Right lobe of liver (tissue), 4 donors: ENCODE data around the gene RUVBL2.

ENCODE experiments used
- CTCF ChIP-seq, 4 donors: fragments of 200-600 bp in 3 of 4; fragments of 450-650 bp in 1 of 4; IDR thresholded peaks; one replicate each; pipeline versions ENCODE4 v1.5.1 to v1.8.0; 2016 to 2022; ENCODE audit warnings: antibody characterized with exemption in 4 of 4, mild to moderate bottlenecking in 2 of 4
- POLR2A ChIP-seq: fragments of 450-650 bp; IDR thresholded peaks from one replicate; pipeline ENCODE4 v1.6.1; 2017; ENCODE audit warnings: antibody characterized with exemption, mild to moderate bottlenecking
- donor health status: DM: no; HTN: no; CAD: no.
- donor health status: DM: no; HTN: no; CAD: no.
- donor health status: DM: no; HTN: yes; CAD: no.

GRCh38 chr19:48991011-48991609, 2.6 kb upstream of the RUVBL2 start:
- TF ChIP-seq CTCF (IDR thresholded peaks at IDR 0.05) (no peak), POLR2A (no peak)
